ENCODE results near the gene SULF2. TPM values are rescaled to one million over a fixed set of nuclear protein-coding genes. Genes with fewer than 3 reads are reported as not detected.

SULF2 gene
- total and polyA plus RNA-seq, 2 of the 4 experiments (the other 2 are of a cell fraction) = 0.54 to 0.77 TPM

DNA sequence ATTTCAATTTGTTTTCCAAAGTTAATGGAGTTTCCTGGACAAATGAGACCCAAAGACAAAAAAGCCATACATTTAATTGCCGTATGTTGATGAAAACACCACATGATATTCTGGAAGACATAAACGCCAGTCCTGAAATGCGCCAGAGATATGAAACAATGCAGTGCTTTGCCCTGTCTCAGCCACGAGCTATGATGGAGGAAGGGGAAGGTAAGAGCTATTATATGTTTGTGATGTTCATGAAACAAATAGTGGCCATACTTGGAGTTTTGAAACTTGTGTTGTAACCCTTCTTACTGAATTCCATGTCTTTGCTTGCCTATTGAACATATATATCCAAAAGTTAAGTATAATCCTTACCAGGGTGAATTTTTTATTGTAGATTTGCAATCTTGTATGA is 157.7 kb downstream of the SULF2 start:
- H2AK9ac ChIP-seq (replicated peaks; ENCODE audit: low read depth, low read length, poor library complexity) = no peak overlapping the region
- H2BK5ac ChIP-seq (ENCODE audit: low read depth, low read length, poor library complexity, severe bottlenecking) = no peak overlapping the region
- no peak overlapping the region for H3K4ac ChIP-seq (ENCODE audit: low read depth, low read length)
- H4K20me1 ChIP-seq (ENCODE audit: insufficient read depth, low read length) = no peaks in the 10 kb centered on the region
- H2BK120ac ChIP-seq (ENCODE audit: low read depth, low read length) = no peak overlapping the region
- no peaks in the 10 kb centered on the region for H3K9me3 ChIP-seq (ENCODE audit: control insufficient read depth, insufficient read depth, low read length)
- H3K23ac ChIP-seq (ENCODE audit: low read depth, low read length) = no peak overlapping the region
- TF ChIP-seq SMC3 (IDR thresholded peaks at IDR 0.05; ENCODE audit: low read depth, low read length) (no peak), RFX5 (IDR thresholded peaks at IDR 0.05; ENCODE audit: low read depth, low read length) (no peak)
- H3K18ac ChIP-seq (ENCODE audit: low read depth, low read length) = no peak overlapping the region
- no peaks in the 10 kb centered on the region for H3K9me1 ChIP-seq (ENCODE audit: insufficient read depth, low read length)
- H3K27ac ChIP-seq (ENCODE audit: insufficient read depth, low read length) = no peak overlapping the region
- ChIA-PET CTCF (no interaction called here), POLR2A (ENCODE audit: unreplicated experiment) (no interaction called here)
- in situ Hi-C loops (cut with MboI; ENCODE audit: low sequenced_read_pairs) (loop anchor here (10.0 kb wide), 2 partner anchors 433 to 873 kb away; no protein-coding TSS in a partner anchor), dilution Hi-C loops (cut with HindIII; ENCODE audit: low sequenced_read_pairs, unreplicated experiment) (no loop called here), intact Hi-C loops (cut with micrococcal nuclease) (no loop called here)
- H3K56ac ChIP-seq (ENCODE audit: extremely low read depth, insufficient read depth, low read length) = no peak overlapping the region
- no peak overlapping the region for H2BK20ac ChIP-seq (ENCODE audit: low read depth, low read length)
- H3K79me1 ChIP-seq (ENCODE audit: low read depth in 1 of 2, low read length in 2 of 2) = peaks cover 10 to 11% of the 10 kb centered on the region in 2 experiments
- H4K5ac ChIP-seq (ENCODE audit: low read depth, low read length) = no peak overlapping the region
- no peak overlapping the region for H2BK15ac ChIP-seq (ENCODE audit: low read depth, low read length)
- no peak overlapping the region for H4K8ac ChIP-seq (ENCODE audit: low read depth in 2 of 2, low read length in 2 of 2)
- no peak overlapping the region for H4K91ac ChIP-seq (ENCODE audit: insufficient read depth, low read depth, low read length)
- H3K4me2 ChIP-seq (ENCODE audit: low read depth, low read length) = no peak overlapping the region
- 0 out of 2 replicates have a peak, but pooled peaks cover 2% of the 10 kb centered on the region for H3K4me1 ChIP-seq (ENCODE audit: control insufficient read depth, insufficient read depth, low read length)
- no peak overlapping the region for H2AFZ ChIP-seq (replicated peaks; ENCODE audit: low read length, poor library complexity)
- H3K4me3 ChIP-seq (ENCODE audit: insufficient read depth, low read depth, low read length) = no peak overlapping the region
- no peak overlapping the region for H3K14ac ChIP-seq (replicated peaks; ENCODE audit: low read depth, low read length)
- DNase-seq (no peak), ATAC-seq (ENCODE audit: low read depth) (no peak)
- no peaks in the 10 kb centered on the region for H3K27me3 ChIP-seq (ENCODE audit: control insufficient read depth, insufficient read depth, low read length)
- no peak overlapping the region for H3K9ac ChIP-seq (ENCODE audit: low read depth, low read length)
- BruUV-seq (replicated peaks) = TSS peak; percentile 32
- H2AK5ac ChIP-seq (ENCODE audit: low read depth, low read length) = no peak overlapping the region
- H3K36me3 ChIP-seq (ENCODE audit: control insufficient read depth, insufficient read depth, low read length) = peaks cover 11% of the 10 kb centered on the region
- no CpG with 5 or more reads among the region's 4 CpGs for WGBS, 2 experiments (ENCODE audit: extremely low coverage in 2 of 2, insufficient read length in 1 of 2)

Data from IMR-90 (cell line).